GM12865 (cell line): ENCODE measurements around the gene GNB1.
A peak's percentile ranks its signal among the peaks of the same experiment; 100 is the strongest.

Source experiments
- DNase-seq: peaks from one replicate; pipeline ENCODE4 v3.0.0; 2010; ENCODE audit warnings: low read depth
- H3K4me3 ChIP-seq: 2 replicates; pipeline ENCODE4 v1.5.1; 2011; ENCODE audit warnings: mild to moderate bottlenecking, low read depth, low read length, control low read depth
- CTCF ChIP-seq: IDR thresholded peaks from 2 replicates; pipeline ENCODE4 v1.5.1; 2011; ENCODE audit warnings: low read length, control low read depth, low read depth, inconsistent platforms; ENCODE audit not compliant: insufficient read depth; ENCODE audit errors: missing control alignments

The GNB1 gene

GRCh38 chr1:1779691-1780597 lies 110.9 kb downstream of the GNB1 start:
- TF ChIP-seq CTCF: no peak
- DNase-seq: peak; percentile 92
- peak overlapping the region; percentile 70 for H3K4me3 ChIP-seq

DNA sequence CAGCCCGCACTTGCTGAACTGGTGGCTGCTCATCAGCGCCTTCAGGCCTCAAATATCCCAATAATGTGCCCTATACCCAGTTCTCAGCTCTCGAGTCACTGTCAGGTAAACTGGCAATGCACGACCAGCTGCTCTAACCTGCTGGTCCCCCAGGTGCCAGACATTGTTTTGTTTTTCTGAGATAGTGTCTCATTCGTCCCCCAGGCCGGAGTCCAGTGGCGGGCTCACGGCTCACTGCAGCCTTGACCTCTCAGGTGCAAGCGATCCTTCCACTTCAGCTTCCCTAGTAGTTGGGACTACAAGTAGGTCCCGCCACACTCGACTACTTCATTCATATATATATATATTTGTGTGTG lies 111.6 kb downstream of the GNB1 start:
- no peak for TF ChIP-seq CTCF
- DNase-seq: no peak
- peak overlapping the region; percentile 70 for H3K4me3 ChIP-seq

DNA sequence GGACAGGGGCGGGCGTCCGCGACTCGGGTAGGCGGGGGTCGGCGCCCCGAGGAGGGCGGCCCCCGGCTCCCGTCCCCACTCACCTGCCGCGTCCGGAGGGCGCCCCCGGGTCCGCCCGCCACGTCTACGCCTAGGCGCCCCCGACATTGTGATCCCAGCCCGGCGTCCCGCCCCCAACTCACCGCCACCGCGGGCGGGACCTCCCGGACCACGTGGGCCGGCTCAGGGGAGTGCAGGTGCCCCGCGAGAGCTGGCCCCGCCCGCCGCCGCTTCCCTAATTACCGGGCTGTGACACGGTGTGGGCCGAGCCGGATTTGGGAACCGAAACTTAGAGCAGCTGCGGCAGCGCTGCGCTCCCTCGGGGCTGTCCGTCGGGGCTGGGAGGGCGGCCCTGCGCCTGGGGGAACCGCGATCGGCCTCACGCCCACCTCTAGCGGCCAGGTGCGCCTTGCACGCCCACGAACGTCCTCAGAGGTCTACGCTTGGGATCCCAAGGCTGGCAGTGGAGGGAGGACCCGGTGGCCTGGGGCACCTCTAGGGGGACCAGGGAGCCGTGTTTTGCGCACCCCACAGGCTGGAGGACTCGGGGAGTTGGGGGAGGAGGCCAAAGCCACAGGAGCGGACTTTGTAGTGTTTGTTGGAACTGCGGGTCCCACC lies 112.1 kb downstream of the GNB1 start:
- peak; percentile 98 for DNase-seq
- H3K4me3 ChIP-seq: peak overlapping the region; percentile 70
- TF ChIP-seq CTCF: peak; percentile 51

DNA sequence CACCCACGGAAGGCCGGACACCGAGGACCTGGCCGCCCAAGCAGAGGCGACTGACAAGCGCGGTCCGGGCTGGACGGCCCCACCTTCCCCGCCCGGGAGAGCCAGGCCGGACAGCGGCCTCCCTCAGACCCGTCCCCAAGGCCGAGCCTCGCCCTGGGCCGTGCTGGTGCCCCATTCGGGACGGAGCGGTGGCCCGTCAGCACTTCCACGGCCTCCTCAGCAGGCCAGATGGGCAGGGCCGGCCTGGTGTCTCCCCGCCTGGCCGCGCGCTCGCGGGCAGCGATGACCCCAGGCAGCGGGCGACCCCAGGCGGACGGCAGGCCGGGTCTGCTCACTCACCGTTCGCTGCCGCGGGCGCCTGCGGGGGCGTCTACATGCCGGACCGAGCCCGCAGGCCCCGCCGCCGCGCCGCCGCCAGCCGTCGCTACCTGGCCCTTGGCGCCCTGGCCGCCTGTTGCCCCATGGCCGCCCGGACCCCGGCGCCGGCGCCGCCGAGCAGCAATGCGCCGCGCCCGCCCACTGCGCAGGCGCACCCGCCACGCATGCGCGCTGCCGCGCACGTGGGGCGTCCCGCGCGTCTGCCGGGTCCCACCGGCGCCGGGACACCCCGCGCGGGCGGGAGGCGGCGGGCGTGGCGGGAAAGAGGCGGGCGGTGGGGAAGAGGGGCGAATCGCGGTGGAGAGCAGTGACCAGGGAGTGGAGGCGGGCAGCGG lies 112.8 kb downstream of the GNB1 start, which contains the start of gene NADK:
Gene NADK (minus strand): TSS at position 521 of the 713 bp plus-strand sequence. CDS start 13,064 bp downstream, outside the sequence.
- peak; percentile 81 for DNase-seq
- no peak for TF ChIP-seq CTCF
- peak within 1 kb of the TSS; percentile 94 for H3K4me3 ChIP-seq

GRCh38 chr1:1777583-1777899 lies 113.3 kb downstream of the GNB1 start:
- DNase-seq: peak; percentile 26
- peak overlapping the region; percentile 94 for H3K4me3 ChIP-seq

More at GRCh38 chr1:1777583-1777899, 113.3 kb downstream of the GNB1 start:
- TF ChIP-seq CTCF: no peak
